ENCODE data around the gene CXCR4.

- TF ChIP-seq CTCF (IDR thresholded peaks at IDR 0.05; ENCODE audit: low read depth, low read length) (no peak), EZH2phosphoT487 (IDR thresholded peaks at IDR 0.05; ENCODE audit: low read depth) (no peak; the same call in 1 of the 2 replicates)
These were observed 8.1 kb upstream of the CXCR4 start for GRCh38 chr2:136126021-136126420.

Data from OCI-LY3 (cell line).